ENCODE results near the gene PNPLA3.
"Not testable (repeated sequence)": the region's sequence is repeated elsewhere in the genome, so short reads cannot be mapped to it uniquely, and the experiment has no call there.

GRCh38 chr22:43903033-43903432 is 20.6 kb upstream of the PNPLA3 start:
- TF ChIP-seq POLR2A, CTCF (IDR thresholded peaks at IDR 0.05): not testable (repeated sequence)

Data from testis (tissue), 2 donors.